ENCODE data around the gene RFESD.

DNA sequence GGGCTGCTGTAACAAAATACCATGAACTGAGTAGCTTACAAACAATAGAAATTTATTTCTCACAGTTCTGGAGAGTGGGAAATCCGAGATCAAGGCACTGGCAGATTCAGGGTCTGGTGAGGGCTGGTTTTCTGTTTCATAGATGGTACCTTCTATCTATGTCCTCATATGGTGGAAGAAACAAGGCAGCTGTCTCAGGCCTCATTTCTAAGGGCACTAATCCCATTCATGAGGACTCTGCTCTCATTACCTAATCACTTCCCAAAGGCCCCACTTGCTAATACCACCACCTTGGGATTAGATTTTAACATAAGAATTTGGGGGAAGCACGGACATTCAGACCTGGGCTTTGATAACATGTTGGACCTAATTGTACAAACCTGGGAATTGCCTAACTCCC is 13.5 kb downstream of the RFESD start:
- TF ChIP-seq POLR2A (IDR thresholded peaks at IDR 0.05; ENCODE audit: low read depth, low read length) = no peak
- TF ChIP-seq POLR2AphosphoS5 (IDR thresholded peaks at IDR 0.05; ENCODE audit: low read depth, low read length) = no peak
- no peak for TF ChIP-seq TAF1 (IDR thresholded peaks at IDR 0.05; ENCODE audit: borderline replicate concordance, low read depth, low read length)
